Smooth muscle cell (in vitro differentiated cells): ENCODE measurements around the gene STRIP1. TPM values are rescaled to one million over a fixed set of nuclear protein-coding genes. Genes with fewer than 3 reads are reported as not detected.

Experiments used
- DNase-seq: peaks from one replicate; lab custom pipeline; 2025; ENCODE audit not compliant: unreplicated experiment; lab: John Stamatoyannopoulos, UW
- H2AFZ ChIP-seq: fragments of 200-600 bp; sonication (generic); 2 replicates; pipeline ENCODE4 v1.6.0; 2016; ENCODE audit warnings: antibody characterized with exemption, low read depth, mild to moderate bottlenecking
- H3F3A ChIP-seq: fragments of 200-600 bp; sonication (generic); 2 replicates; pipeline ENCODE4 v1.6.0; 2017; ENCODE audit warnings: antibody characterized with exemption, low read depth
- H3K27ac ChIP-seq: fragments of 200-600 bp; sonication (generic); 2 replicates; pipeline ENCODE4 v1.5.1; 2016; ENCODE audit warnings: low read depth, mild to moderate bottlenecking
- H3K27me3 ChIP-seq: fragments of 200-600 bp; sonication (generic); 2 replicates; pipeline ENCODE4 v1.6.1; 2016; ENCODE audit warnings: low read depth, mild to moderate bottlenecking
- H3K36me3 ChIP-seq: fragments of 200-600 bp; sonication (generic); 2 replicates; pipeline ENCODE4 v1.5.1; 2016; ENCODE audit warnings: low read depth
- H3K4me1 ChIP-seq: fragments of 200-600 bp; sonication (generic); 2 replicates; pipeline ENCODE4 v1.5.1; 2016; ENCODE audit warnings: low read depth
- H3K4me2 ChIP-seq: fragments of 200-600 bp; sonication (generic); 2 replicates; pipeline ENCODE4 v1.6.0; 2016; ENCODE audit warnings: mild to moderate bottlenecking
- H3K4me3 ChIP-seq: fragments of 200-600 bp; sonication (generic); 2 replicates; pipeline ENCODE4 v1.5.1; 2016; ENCODE audit warnings: mild to moderate bottlenecking
- H3K79me2 ChIP-seq: fragments of 200-600 bp; sonication (generic); 2 replicates; pipeline ENCODE4 v1.6.0; 2016; ENCODE audit warnings: low read depth, mild to moderate bottlenecking
- H3K9ac ChIP-seq: fragments of 200-600 bp; sonication (generic); 2 replicates; pipeline ENCODE4 v1.6.0; 2016; ENCODE audit warnings: low read depth
- H3K9me3 ChIP-seq: fragments of 200-600 bp; sonication (generic); replicated peaks from 2 replicates; pipeline ENCODE4 v1.5.1; 2016; ENCODE audit warnings: low read depth
- H4K20me1 ChIP-seq: fragments of 200-600 bp; sonication (generic); 2 replicates; pipeline ENCODE4 v1.6.0; 2016; ENCODE audit warnings: low read depth
- CTCF ChIP-seq: fragments of 200-600 bp; sonication (generic); IDR thresholded peaks from 2 replicates; pipeline ENCODE4 v1.5.1; 2017; ENCODE audit warnings: borderline replicate concordance, mild to moderate bottlenecking, antibody characterized with exemption; ENCODE audit not compliant: insufficient read depth, poor library complexity, severe bottlenecking
- WGBS: methylation state at CpG from one replicate; pipeline ENCODE4 v1.1.7; 2016; ENCODE audit warnings: low lambda C conversion rate; 5-methylcytosine and 5-hydroxymethylcytosine counted together
- polyA plus RNA-seq: library from polyadenylated mRNA; unstranded; fragments of >200 nt; fragmentation: Nextera tagmentation; extraction: Ambion mirVana; gene quantifications from 2 replicates; pipeline ENCODE4 v1.2.1, GENCODE V29; 2016
- total RNA-seq: library from RNA; depleted of rRNA; stranded (reverse); fragments of >200 nt; gene quantifications from 2 replicates; pipeline ENCODE4 v1.2.3, GENCODE V29; 2014

The STRIP1 gene
- total and polyA plus RNA-seq, 2 experiments from 2014 or later, result 22.5 to 31.2 TPM

GRCh38 chr1:110051262-110051648 lies 16.8 kb downstream of the STRIP1 start:
- H3K36me3 ChIP-seq, result peaks cover 14% of the 10 kb centered on the region
- peaks cover 24% of the 10 kb centered on the region for H4K20me1 ChIP-seq
- no peak for TF ChIP-seq CTCF
- WGBS, result 72% methylated on average over 2 of the region's 2 CpGs
- H3K27me3 ChIP-seq, result no peaks in the 10 kb centered on the region
- H3K4me2 ChIP-seq, result no peak overlapping the region
- H3F3A ChIP-seq, result peaks cover 6% of the 10 kb centered on the region
- no peak overlapping the region for H3K27ac ChIP-seq
- no peak overlapping the region for H3K9ac ChIP-seq
- no peak overlapping the region for H2AFZ ChIP-seq
- no peaks in the 10 kb centered on the region for H3K4me1 ChIP-seq
- no peaks in the 10 kb centered on the region for H3K79me2 ChIP-seq
- no peaks in the 10 kb centered on the region for H3K9me3 ChIP-seq
- no peak for DNase-seq
- no peak overlapping the region for H3K4me3 ChIP-seq

GRCh38 chr1:110053552-110054428 lies 19.4 kb downstream of the STRIP1 start:
- Histone ChIP-seq H3F3A (peaks cover 11% of the 10 kb centered on the region), H2AFZ (no peak overlapping the region), H3K79me2 (no peaks in the 10 kb centered on the region), H3K4me3 (no peak overlapping the region), H3K4me1 (peaks cover 9% of the 10 kb centered on the region), H3K27ac (no peak overlapping the region), H3K9ac (no peak overlapping the region), H3K27me3 (no peaks in the 10 kb centered on the region), H4K20me1 (peaks cover 50% of the 10 kb centered on the region), H3K9me3 (no peaks in the 10 kb centered on the region), H3K4me2 (no peak overlapping the region), H3K36me3 (peaks cover 1% of the 10 kb centered on the region)
- WGBS, result 87% methylated on average over 16 of the region's 16 CpGs
- TF ChIP-seq CTCF, result peak; percentile 87
- DNase-seq, result peak; percentile 16

- Histone ChIP-seq H3K4me3 (no peak overlapping the region), H3K4me1 (peaks cover 11% of the 10 kb centered on the region), H3K9me3 (no peaks in the 10 kb centered on the region), H3K27ac (no peak overlapping the region), H3K27me3 (no peaks in the 10 kb centered on the region), H4K20me1 (peaks cover 67% of the 10 kb centered on the region), H3K4me2 (peak overlapping the region; percentile 12), H3K36me3 (no peaks in the 10 kb centered on the region), H2AFZ (no peak overlapping the region), H3K9ac (no peak overlapping the region), H3F3A (peaks cover 11% of the 10 kb centered on the region), H3K79me2 (no peaks in the 10 kb centered on the region)
- 68% methylated on average over 5 of the region's 5 CpGs for WGBS
- no peak for DNase-seq
- no peak for TF ChIP-seq CTCF
Observed at GRCh38 chr1:110055493-110056284, 21.3 kb downstream of the STRIP1 start.
